Measurements from ENCODE around the gene RAB8B.
"Not testable (repeated sequence)": the region's sequence is repeated elsewhere in the genome, so short reads cannot be mapped to it uniquely, and the experiment has no call there.

RAB8B gene

GRCh38 chr15:63200464-63201249 is 11.3 kb downstream of the RAB8B start:
- TF ChIP-seq CTCF (conservative IDR thresholded peaks at IDR 0.05; ENCODE audit: control insufficient read depth, insufficient read depth, low read depth, low read length): no peak
- no peak for DNase-seq (ENCODE audit: low read depth)
- no peak overlapping the region for H3K4me3 ChIP-seq (ENCODE audit: control insufficient read depth, low read depth, low read length)

- no peak overlapping the region for H3K4me3 ChIP-seq (ENCODE audit: control insufficient read depth, low read depth, low read length)
- no peak for TF ChIP-seq CTCF (conservative IDR thresholded peaks at IDR 0.05; ENCODE audit: control insufficient read depth, insufficient read depth, low read depth, low read length)
- no peak for DNase-seq (ENCODE audit: low read depth)
Observed at GRCh38 chr15:63202861-63203260, 13.5 kb downstream of the RAB8B start.

- H3K4me3 ChIP-seq (ENCODE audit: control insufficient read depth, low read depth, low read length): no peak overlapping the region
- peak; percentile 56 for DNase-seq (ENCODE audit: low read depth)
- TF ChIP-seq CTCF (conservative IDR thresholded peaks at IDR 0.05; ENCODE audit: control insufficient read depth, insufficient read depth, low read depth, low read length): no peak
Observed at GRCh38 chr15:63203451-63204090, 14.2 kb downstream of the RAB8B start.

GRCh38 chr15:63206079-63206478 is 16.7 kb downstream of the RAB8B start:
- TF ChIP-seq CTCF (conservative IDR thresholded peaks at IDR 0.05; ENCODE audit: control insufficient read depth, insufficient read depth, low read depth, low read length): no peak
- no peak for DNase-seq (ENCODE audit: low read depth)
- no peak overlapping the region for H3K4me3 ChIP-seq (ENCODE audit: control insufficient read depth, low read depth, low read length)

- DNase-seq (ENCODE audit: low read depth); H3K4me3 ChIP-seq (ENCODE audit: control insufficient read depth, low read depth, low read length): not testable (repeated sequence)
Observed at GRCh38 chr15:63208824-63209223, 19.4 kb downstream of the RAB8B start.

- no peak overlapping the region for H3K4me3 ChIP-seq (ENCODE audit: control insufficient read depth, low read depth, low read length)
Observed at GRCh38 chr15:63210151-63211091, 21.0 kb downstream of the RAB8B start.

More at GRCh38 chr15:63210151-63211091, 21.0 kb downstream of the RAB8B start:
- TF ChIP-seq CTCF (conservative IDR thresholded peaks at IDR 0.05; ENCODE audit: control insufficient read depth, insufficient read depth, low read depth, low read length): no peak
- DNase-seq (ENCODE audit: low read depth): no peak
